CD4-positive, alpha-beta T cell treated with Interleukin-15 for 4 hours (primary cell): ENCODE measurements around the gene SOX6.

Experiments used
- DNase-seq: peaks from one replicate; pipeline ENCODE4 v3.0.0-alpha.2; 2020; ENCODE audit warnings: low spot score

SOX6 gene

GRCh38 chr11:15958910-15959309, 397.4 kb downstream of the SOX6 start:
- no peak for DNase-seq

- DNase-seq = no peak
Observed at GRCh38 chr11:15957234-15957633, 399.1 kb downstream of the SOX6 start.

GRCh38 chr11:15956302-15956701, 400.0 kb downstream of the SOX6 start:
- no peak for DNase-seq

- no peak for DNase-seq
Observed at GRCh38 chr11:15955595-15955994, 400.8 kb downstream of the SOX6 start.

GRCh38 chr11:15947681-15948648, 408.4 kb downstream of the SOX6 start:
- DNase-seq = no peak

- DNase-seq = no peak
Observed at GRCh38 chr11:15945726-15946125, 410.6 kb downstream of the SOX6 start.

- DNase-seq = no peak
Observed at GRCh38 chr11:15944460-15944859, 411.9 kb downstream of the SOX6 start.

- DNase-seq = no peak
Observed at GRCh38 chr11:15943418-15944197, 412.7 kb downstream of the SOX6 start.

- no peak for DNase-seq
Observed at GRCh38 chr11:15942936-15943335, 413.4 kb downstream of the SOX6 start.

GRCh38 chr11:15942126-15942525, 414.2 kb downstream of the SOX6 start:
- DNase-seq = no peak

- no peak for DNase-seq
Observed at GRCh38 chr11:15941206-15941770, 415.1 kb downstream of the SOX6 start.

- DNase-seq = no peak
Observed at GRCh38 chr11:15940462-15941205, 415.7 kb downstream of the SOX6 start.

GRCh38 chr11:15938983-15939382, 417.4 kb downstream of the SOX6 start:
- no peak for DNase-seq

GRCh38 chr11:15938121-15938611, 418.2 kb downstream of the SOX6 start:
- DNase-seq = no peak

GRCh38 chr11:15937601-15938120, 418.7 kb downstream of the SOX6 start:
- no peak for DNase-seq

GRCh38 chr11:15936011-15936410, 420.3 kb downstream of the SOX6 start:
- DNase-seq = no peak

GRCh38 chr11:15935373-15935772, 421.0 kb downstream of the SOX6 start:
- DNase-seq = no peak

- DNase-seq = no peak
Observed at GRCh38 chr11:15933886-15934625, 422.3 kb downstream of the SOX6 start.

GRCh38 chr11:15932417-15932816, 423.9 kb downstream of the SOX6 start:
- no peak for DNase-seq

- DNase-seq = no peak
Observed at GRCh38 chr11:15931497-15931896, 424.8 kb downstream of the SOX6 start.
